HepG2 (cell line): Measurements from ENCODE around the gene ESRRG. TPM values are rescaled to one million over a fixed set of nuclear protein-coding genes. Genes with fewer than 3 reads are reported as not detected.

Source experiments
- ATAC-seq: fragments of 200-7000 bp; cut with Tn5 transposase; 3 replicates; pipeline ENCODE4 v1.9.1; 2020; ENCODE audit warnings: mild to moderate bottlenecking, moderate library complexity
- BruUV-seq: library from RNA; stranded (reverse); fragments of 400-500 nt; replicated peaks from 2 replicates; lab custom pipeline; 2021; lab: Mats Ljungman, UMichigan
- CTCF ChIA-PET: fragments of 300-600 bp; formaldehyde crosslinking; extraction: SDS; loops from one replicate; lab custom pipeline; 2021; ENCODE audit warnings: low total read pairs, inconsistent platforms, low intra/inter-chr PET ratio; lab: Yijun Ruan, JAX
- POLR2A ChIA-PET: fragments of 350-600 bp; sonication (Branson Sonifier 250); formaldehyde crosslinking; loops from one replicate; lab custom pipeline; 2020; ENCODE audit warnings: antibody characterized with exemption, inconsistent platforms; lab: Yijun Ruan, JAX
- DNase-seq: peaks from one replicate; pipeline ENCODE4 v3.0.0-alpha.2; 2015; ENCODE audit warnings: low spot score
- FAIRE-seq: peaks from 3 replicates; lab custom pipeline; 2011; peaks lifted over from hg19 to GRCh38; lab: Jason Lieb, UNC
- H2AFZ ChIP-seq: one replicate; pipeline ENCODE4 v1.6.1; 2011; ENCODE audit warnings: low read length, inconsistent platforms
- H3K27ac ChIP-seq: fragments of 300-600 bp; 3 replicates; pipeline ENCODE4 v1.8.0; 2011; ENCODE audit warnings: mixed run types, mild to moderate bottlenecking, mixed read lengths, low read length, inconsistent platforms; ENCODE audit not compliant: insufficient read depth; ENCODE audit errors: extremely low read length
- H3K27me3 ChIP-seq, 2 experiments: fragments of 200-600 bp in 1 of 2; 2 replicates in 1 of 2; 3 replicates in 1 of 2; pipeline versions ENCODE4 v1.6.0 to v1.8.0; 2011; ENCODE audit warnings: low read length in 2 of 2, mild to moderate bottlenecking in 2 of 2, moderate library complexity in 2 of 2, inconsistent platforms in 1 of 2; ENCODE audit not compliant: insufficient read depth in 2 of 2, control insufficient read depth in 1 of 2
- H3K36me3 ChIP-seq, 2 experiments: fragments of 200-600 bp in 1 of 2; replicated peaks in 1 of 2; 2 replicates in 1 of 2; 3 replicates in 1 of 2; pipeline versions ENCODE4 v1.5.1 to v1.8.0; 2011; ENCODE audit warnings: low read length in 2 of 2, inconsistent platforms in 1 of 2; ENCODE audit not compliant: insufficient read depth in 2 of 2, control insufficient read depth in 1 of 2
- H3K4me1 ChIP-seq: 2 replicates; pipeline ENCODE4 v1.5.1; 2012; ENCODE audit warnings: low read length, inconsistent platforms; ENCODE audit not compliant: insufficient read depth
- H3K4me2 ChIP-seq: 2 replicates; pipeline ENCODE4 v1.6.0; 2011; ENCODE audit warnings: low read depth, low read length, inconsistent platforms
- H3K4me3 ChIP-seq, 3 experiments: fragments of 200-600 bp in 1 of 3; sonication (generic), shearing (Covaris generic) in 1 of 3; replicated peaks in 1 of 3; 2 replicates each; pipeline ENCODE4 v1.5.1; 2011 to 2016; ENCODE audit warnings: low read length in 3 of 3, inconsistent platforms in 2 of 3, low read depth in 2 of 3, mild to moderate bottlenecking in 2 of 3, control low read depth in 1 of 3, mixed read lengths in 1 of 3; ENCODE audit not compliant: insufficient read depth in 1 of 3
- H3K79me2 ChIP-seq: one replicate; pipeline ENCODE4 v1.6.1; 2011; ENCODE audit warnings: low read length, inconsistent platforms; ENCODE audit not compliant: insufficient read depth
- H3K9ac ChIP-seq: 2 replicates; pipeline ENCODE4 v1.6.0; 2011; ENCODE audit warnings: mild to moderate bottlenecking, low read depth, low read length, inconsistent platforms; ENCODE audit not compliant: insufficient read depth
- H3K9me3 ChIP-seq: 2 replicates; pipeline ENCODE4 v1.5.1; 2012; ENCODE audit warnings: mild to moderate bottlenecking, low read length
- H4K20me1 ChIP-seq: 2 replicates; pipeline ENCODE4 v1.6.0; 2011; ENCODE audit warnings: inconsistent platforms, mild to moderate bottlenecking, low read length, moderate library complexity; ENCODE audit not compliant: insufficient read depth
- STAG1 ChIP-seq: sonication (generic); formaldehyde crosslinking; IDR thresholded peaks from 2 replicates; pipeline ENCODE4 v1.4.0; 2020; ENCODE audit warnings: missing genetic modification reagents
- WGBS: methylation state at CpG from one replicate; pipeline ENCODE4 v1.1.6; 2017; ENCODE audit warnings: low lambda C conversion rate; 5-methylcytosine and 5-hydroxymethylcytosine counted together
- in situ Hi-C: cut with HindIII; loops from 2 replicates; pipeline ENCODE4 v1.10.0; 2017; ENCODE audit warnings: low pct_unique_long_range_greater_than_20kb; ENCODE audit not compliant: extremely low pct_ligation_motif_present
- intact Hi-C: fragments of 100-400 bp; cut with micrococcal nuclease; formaldehyde crosslinking; loops from one replicate; pipeline ENCODE4 v1.10.0; 2022; ENCODE audit not compliant: unreplicated experiment
- polyA plus RNA-seq, 8 experiments: library from polyadenylated mRNA; depleted of rRNA in 3 of 8; stranded (reverse) in 7 of 8; unstranded in 1 of 8; fragments of >200 nt; fragmentation: Illumina TruSeq in 4 of 8; extraction: Trizol in 4 of 8; gene quantifications; 2 replicates each; pipeline versions ENCODE4 v1.2.1 to v1.2.3, GENCODE V29; 2011 to 2016; ENCODE audit warnings: low read depth in 4 of 8, missing spikeins in 1 of 8, mixed read lengths in 1 of 8; ENCODE audit not compliant: insufficient read depth in 1 of 8
- total RNA-seq, 5 experiments: library from RNA; depleted of rRNA; stranded (reverse); fragments of >200 nt; fragmentation: Illumina TruSeq; extraction: Trizol; gene quantifications; 2 replicates each; pipeline ENCODE4 v1.2.3, GENCODE V29; 2016; ENCODE audit warnings: low read depth in 1 of 5
- TF ChIP-seq, protein P1 (sequence below): IDR thresholded peaks from 2 replicates; pipeline ENCODE4 v1.6.1; 2016; ENCODE audit warnings: missing compliant biosample characterization, missing genetic modification reagents, borderline replicate concordance
- TF ChIP-seq, protein P2 (sequence below): sonication (generic); formaldehyde crosslinking; IDR thresholded peaks from 2 replicates; pipeline ENCODE4 v1.5.0; 2020; ENCODE audit warnings: missing genetic modification reagents
- TF ChIP-seq, protein P3 (sequence below): sonication (generic); formaldehyde crosslinking; IDR thresholded peaks from 2 replicates; pipeline ENCODE4 v1.5.0; 2020; ENCODE audit warnings: missing genetic modification reagents, mild to moderate bottlenecking, borderline replicate concordance

The ESRRG gene
- total and polyA plus RNA-seq, 2 of the 13 experiments (the other 11 are each of a cell fraction or from before 2014, with no cell fraction given): not detected

DNA sequence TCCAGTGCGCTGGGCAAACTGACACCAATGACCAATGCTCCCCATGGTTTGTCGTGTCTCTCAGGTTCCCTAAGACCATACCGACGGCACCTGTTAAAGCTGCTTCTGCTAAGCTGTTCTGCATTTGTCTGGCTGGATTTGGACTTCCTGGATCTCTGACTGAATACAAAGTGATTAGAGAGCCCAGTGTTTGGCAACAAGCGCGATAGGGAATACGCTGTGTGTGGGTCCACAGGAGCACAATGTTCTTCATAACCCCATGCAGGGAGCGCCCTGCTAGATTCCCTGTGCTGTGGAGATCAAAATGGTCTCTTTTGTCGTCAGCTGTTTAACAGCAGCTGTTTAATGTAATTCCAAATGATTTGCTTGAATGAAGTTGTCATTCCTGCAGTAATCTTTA is 26.0 kb upstream of the ESRRG start (continued):
- TF ChIP-seq, protein P1, sequence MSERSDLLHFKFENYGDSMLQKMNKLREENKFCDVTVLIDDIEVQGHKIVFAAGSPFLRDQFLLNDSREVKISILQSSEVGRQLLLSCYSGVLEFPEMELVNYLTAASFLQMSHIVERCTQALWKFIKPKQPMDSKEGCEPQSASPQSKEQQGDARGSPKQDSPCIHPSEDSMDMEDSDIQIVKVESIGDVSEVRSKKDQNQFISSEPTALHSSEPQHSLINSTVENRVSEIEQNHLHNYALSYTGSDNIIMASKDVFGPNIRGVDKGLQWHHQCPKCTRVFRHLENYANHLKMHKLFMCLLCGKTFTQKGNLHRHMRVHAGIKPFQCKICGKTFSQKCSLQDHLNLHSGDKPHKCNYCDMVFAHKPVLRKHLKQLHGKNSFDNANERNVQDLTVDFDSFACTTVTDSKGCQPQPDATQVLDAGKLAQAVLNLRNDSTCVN (CRISPR knock-in tag): no peak
- TF ChIP-seq, protein P2, sequence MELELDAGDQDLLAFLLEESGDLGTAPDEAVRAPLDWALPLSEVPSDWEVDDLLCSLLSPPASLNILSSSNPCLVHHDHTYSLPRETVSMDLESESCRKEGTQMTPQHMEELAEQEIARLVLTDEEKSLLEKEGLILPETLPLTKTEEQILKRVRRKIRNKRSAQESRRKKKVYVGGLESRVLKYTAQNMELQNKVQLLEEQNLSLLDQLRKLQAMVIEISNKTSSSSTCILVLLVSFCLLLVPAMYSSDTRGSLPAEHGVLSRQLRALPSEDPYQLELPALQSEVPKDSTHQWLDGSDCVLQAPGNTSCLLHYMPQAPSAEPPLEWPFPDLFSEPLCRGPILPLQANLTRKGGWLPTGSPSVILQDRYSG (CRISPR knock-in tag): no peak

DNA sequence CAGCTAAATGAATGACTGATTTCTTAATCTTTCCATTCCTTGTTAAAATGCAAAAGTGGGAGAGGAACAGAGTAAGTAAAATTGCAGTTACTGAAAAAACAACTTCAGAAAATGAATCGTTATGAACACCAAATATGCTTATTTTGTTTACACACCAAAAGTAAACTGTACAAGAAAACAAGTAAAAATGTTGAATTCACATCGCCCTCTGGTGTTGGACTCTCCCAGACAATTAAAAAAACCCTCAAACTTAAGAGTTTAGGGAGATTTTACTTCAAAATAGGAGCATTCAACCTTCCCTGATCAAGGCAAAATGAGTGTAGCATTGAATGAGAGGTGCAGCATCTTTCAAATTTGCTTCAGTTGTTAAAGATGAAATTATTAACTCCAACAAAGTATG is 19.4 kb upstream of the ESRRG start:
- no peaks in the 10 kb centered on the region for H4K20me1 ChIP-seq
- no peak overlapping the region for H3K4me2 ChIP-seq
- in situ Hi-C loops: no loop called here
- no peaks in the 10 kb centered on the region for H3K79me2 ChIP-seq
- intact Hi-C loops: loop anchor here (10.0 kb wide), 2 partner anchors 438 to 918 kb away; no protein-coding TSS in a partner anchor
- TF ChIP-seq STAG1: peak; percentile 17; the same call in 1 of the 2 replicates
- TF ChIP-seq, protein P3, sequence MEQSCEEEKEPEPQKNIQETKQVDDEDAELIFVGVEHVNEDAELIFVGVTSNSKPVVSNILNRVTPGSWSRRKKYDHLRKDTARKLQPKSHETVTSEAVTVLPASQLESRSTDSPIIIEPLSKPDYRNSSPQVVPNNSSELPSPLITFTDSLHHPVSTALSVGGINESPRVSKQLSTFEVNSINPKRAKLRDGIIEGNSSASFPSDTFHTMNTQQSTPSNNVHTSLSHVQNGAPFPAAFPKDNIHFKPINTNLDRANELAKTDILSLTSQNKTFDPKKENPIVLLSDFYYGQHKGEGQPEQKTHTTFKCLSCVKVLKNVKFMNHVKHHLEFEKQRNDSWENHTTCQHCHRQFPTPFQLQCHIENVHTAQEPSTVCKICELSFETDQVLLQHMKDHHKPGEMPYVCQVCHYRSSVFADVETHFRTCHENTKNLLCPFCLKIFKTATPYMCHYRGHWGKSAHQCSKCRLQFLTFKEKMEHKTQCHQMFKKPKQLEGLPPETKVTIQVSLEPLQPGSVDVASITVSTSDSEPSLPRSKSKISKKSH (CRISPR knock-in tag): no peak
- no peak overlapping the region for H3K9ac ChIP-seq
- H3K36me3 ChIP-seq: no peaks in the 10 kb centered on the region
- no peaks in the 10 kb centered on the region for H3K9me3 ChIP-seq
- H2AFZ ChIP-seq: no peak overlapping the region
- POLR2A ChIA-PET: no interaction called here
- BruUV-seq: no TSS peak
- no peaks in the 10 kb centered on the region; a peak in 1 of 5 replicates for H3K27me3 ChIP-seq
- DNase-seq (no peak), ATAC-seq (no peak), FAIRE-seq (no peak)
- no peak overlapping the region for H3K4me3 ChIP-seq
- 3% methylated on average over 2 of the region's 2 CpGs for WGBS
- CTCF ChIA-PET: no interaction called here
- H3K4me1 ChIP-seq: no peaks in the 10 kb centered on the region
- no peak overlapping the region for H3K27ac ChIP-seq
